HCT116 (cell line): ENCODE data around the gene SUN3. TPM values are rescaled to one million over a fixed set of nuclear protein-coding genes. Genes with fewer than 3 reads are reported as not detected.

Source experiments
- ATAC-seq: fragments of 200-7000 bp; cut with Tn5 transposase; 2 replicates; pipeline ENCODE4 v1.9.1; 2020; ENCODE audit warnings: mild to moderate bottlenecking, moderate library complexity
- BruUV-seq: library from RNA; stranded (reverse); fragments of 400-500 nt; replicated peaks from 2 replicates; lab custom pipeline; 2021; lab: Mats Ljungman, UMichigan
- CTCF ChIA-PET: fragments of 300-600 bp; sonication (Branson Sonifier 250); formaldehyde crosslinking; loops from one replicate; lab custom pipeline; 2021; ENCODE audit warnings: antibody characterized with exemption; lab: Charles Lee
- POLR2A ChIA-PET: fragments of 300-600, 350-600 bp; sonication (Branson Sonifier 250); formaldehyde crosslinking; loops from one replicate; lab custom pipeline; 2021; ENCODE audit warnings: antibody characterized with exemption; lab: Charles Lee
- RAD21 ChIA-PET, 2 experiments: fragments of 300-600 bp; sonication (Branson Sonifier 250); formaldehyde crosslinking; loops; one replicate each; lab custom pipeline; 2023; ENCODE audit warnings: low total read pairs in 2 of 2; ENCODE audit not compliant: uncharacterized antibody in 2 of 2, unreplicated experiment in 2 of 2, low non-redundant PET in 1 of 2; lab: Charles Lee
- DNase-seq: peaks from one replicate; pipeline ENCODE4 v3.0.0-alpha.2; 2010; ENCODE audit warnings: low read depth, low spot score
- H2AFZ ChIP-seq: fragments of 200-600 bp; shearing (Covaris generic), sonication (generic); 2 replicates; pipeline ENCODE4 v1.6.1; 2017; ENCODE audit warnings: low read depth, mixed run types, mixed read lengths, antibody characterized with exemption, low read length; ENCODE audit not compliant: poor library complexity, severe bottlenecking
- H3K27ac ChIP-seq: 2 replicates; pipeline ENCODE4 v1.5.1; 2012; ENCODE audit warnings: low read depth, low read length
- H3K27me3 ChIP-seq: fragments of 200-600 bp; sonication (generic); 2 replicates; pipeline ENCODE4 v1.6.1; 2016; ENCODE audit warnings: mixed run types, low read length, mixed read lengths; ENCODE audit not compliant: insufficient read depth
- H3K36me3 ChIP-seq, 2 experiments: fragments of 200-500 bp in 1 of 2; fragments of 200-600 bp in 1 of 2; sonication (Bioruptor generic) in 1 of 2; sonication (generic) in 1 of 2; 2 replicates each; pipeline versions ENCODE4 v1.5.1 to v1.6.1; 2014 to 2016; ENCODE audit warnings: low read length in 2 of 2, inconsistent platforms in 1 of 2, mixed read lengths in 1 of 2, mixed run types in 1 of 2; ENCODE audit not compliant: insufficient read depth in 2 of 2, control insufficient read depth in 1 of 2
- H3K4me1 ChIP-seq, 2 experiments: fragments of 200-600 bp in 1 of 2; sonication (generic) in 1 of 2; 2 replicates each; pipeline versions ENCODE4 v1.5.1 to v1.6.1; 2012 to 2017; ENCODE audit warnings: low read length in 2 of 2, inconsistent platforms in 1 of 2, mild to moderate bottlenecking in 1 of 2, mixed read lengths in 1 of 2, mixed run types in 1 of 2, moderate library complexity in 1 of 2; ENCODE audit not compliant: insufficient read depth in 2 of 2, control insufficient read depth in 1 of 2
- H3K4me2 ChIP-seq: fragments of 200-600 bp; sonication (generic); 2 replicates; pipeline ENCODE4 v1.6.1; 2017; ENCODE audit warnings: mixed run types, low read length, mixed read lengths
- H3K4me3 ChIP-seq, 2 experiments: fragments of 200-600 bp in 1 of 2; sonication (generic) in 1 of 2; replicated peaks in 1 of 2; 2 replicates each; pipeline ENCODE4 v1.5.1; 2011 to 2016; ENCODE audit warnings: low read length in 2 of 2, control low read depth in 1 of 2, low read depth in 1 of 2, mild to moderate bottlenecking in 1 of 2, mixed read lengths in 1 of 2, mixed run types in 1 of 2
- H3K79me2 ChIP-seq: fragments of 200-600 bp; sonication (generic); 2 replicates; pipeline ENCODE4 v1.6.1; 2017; ENCODE audit warnings: mild to moderate bottlenecking, mixed run types, low read length, moderate library complexity, mixed read lengths; ENCODE audit not compliant: insufficient read depth
- H3K9ac ChIP-seq: fragments of 200-600 bp; sonication (generic); 2 replicates; pipeline ENCODE4 v1.6.1; 2016; ENCODE audit warnings: low read length, mixed read lengths
- H3K9me2 ChIP-seq: fragments of 200-600 bp; sonication (generic), shearing (Covaris generic); 2 replicates; pipeline ENCODE4 v1.6.1; 2017; ENCODE audit warnings: mixed run types, mild to moderate bottlenecking, moderate library complexity; ENCODE audit not compliant: insufficient read depth
- H3K9me3 ChIP-seq, 2 experiments: fragments of 200-500 bp in 1 of 2; fragments of 200-600 bp in 1 of 2; sonication (Bioruptor generic) in 1 of 2; sonication (generic) in 1 of 2; 2 replicates each; pipeline ENCODE4 v1.6.1; 2014 to 2017; ENCODE audit warnings: low read length in 2 of 2, mixed read lengths in 2 of 2, inconsistent platforms in 1 of 2, low read depth in 1 of 2, mild to moderate bottlenecking in 1 of 2, mixed run types in 1 of 2, moderate library complexity in 1 of 2; ENCODE audit not compliant: control insufficient read depth in 1 of 2, insufficient read depth in 1 of 2
- H4K20me1 ChIP-seq: fragments of 200-600 bp; sonication (generic), shearing (Covaris generic); 2 replicates; pipeline ENCODE4 v1.6.1; 2017; ENCODE audit warnings: mixed run types, mild to moderate bottlenecking, moderate library complexity; ENCODE audit not compliant: insufficient read depth
- CBX3 ChIP-seq: IDR thresholded peaks from 2 replicates; pipeline ENCODE4 v1.6.1; 2012; ENCODE audit warnings: low read depth
- CEBPB ChIP-seq: IDR thresholded peaks from 2 replicates; pipeline ENCODE4 v1.6.1; 2012; ENCODE audit warnings: low read depth
- EGR1 ChIP-seq: IDR thresholded peaks from 2 replicates; pipeline ENCODE4 v1.6.1; 2012; ENCODE audit warnings: low read depth
- EZH2 ChIP-seq: fragments of 200-600 bp; sonication (generic); IDR thresholded peaks from 2 replicates; pipeline ENCODE4 v1.6.1; 2017; ENCODE audit warnings: antibody characterized with exemption, mixed run types
- FOSL1 ChIP-seq: IDR thresholded peaks from 2 replicates; pipeline ENCODE4 v1.6.1; 2012; ENCODE audit warnings: low read depth
- JUND ChIP-seq: IDR thresholded peaks from 2 replicates; pipeline ENCODE4 v1.6.1; 2012
- POLR2A ChIP-seq: IDR thresholded peaks from 2 replicates; pipeline ENCODE4 v1.7.0; 2011; ENCODE audit warnings: borderline replicate concordance; ENCODE audit not compliant: insufficient read depth, insufficient read length; ENCODE audit errors: extremely low read depth
- POLR2AphosphoS5 ChIP-seq: IDR thresholded peaks from 2 replicates; pipeline ENCODE4 v1.6.1; 2011; ENCODE audit warnings: mild to moderate bottlenecking, low read depth, low read length, moderate library complexity
- RAD21 ChIP-seq: IDR thresholded peaks from 2 replicates; pipeline ENCODE4 v1.6.1; 2012; ENCODE audit warnings: low read depth, mild to moderate bottlenecking
- SIN3A ChIP-seq: IDR thresholded peaks from 2 replicates; pipeline ENCODE4 v1.6.1; 2012; ENCODE audit warnings: low read depth
- SP1 ChIP-seq: IDR thresholded peaks from 2 replicates; pipeline ENCODE4 v1.6.1; 2012; ENCODE audit warnings: low read depth
- TCF7L2 ChIP-seq: IDR thresholded peaks from 2 replicates; pipeline ENCODE4 v1.7.0; 2011; ENCODE audit warnings: borderline replicate concordance, inconsistent platforms; ENCODE audit not compliant: insufficient read depth, insufficient read length; ENCODE audit errors: extremely low read depth
- YY1 ChIP-seq: IDR thresholded peaks from 2 replicates; pipeline ENCODE4 v1.6.1; 2011; ENCODE audit warnings: low read length, low read depth, moderate library complexity, mild to moderate bottlenecking; ENCODE audit not compliant: insufficient replicate concordance; ENCODE audit errors: extremely low read depth
- ZFX ChIP-seq: fragments of 450-650 bp; IDR thresholded peaks from 2 replicates; pipeline ENCODE4 v1.6.1; 2017
- intact Hi-C: fragments of 100-400 bp; cut with micrococcal nuclease; formaldehyde crosslinking; loops from 2 replicates; pipeline ENCODE4 v1.10.0; 2022
- total RNA-seq: library from RNA; stranded (reverse); gene quantifications from one replicate; pipeline ENCODE4 v1.2.1, GENCODE V29; 2021; ENCODE audit not compliant: unreplicated experiment
- TF ChIP-seq, protein P1 (sequence below), 3 experiments: fragments of 200-600 bp in 1 of 3; sonication (generic) in 1 of 3; IDR thresholded peaks in 2 of 3; conservative IDR thresholded peaks in 1 of 3; 2 replicates each; pipeline ENCODE4 v1.5.1; 2012 to 2017; ENCODE audit warnings: low read depth in 2 of 3, low read length in 2 of 3, antibody characterized with exemption in 1 of 3, borderline replicate concordance in 1 of 3, control low read depth in 1 of 3, mild to moderate bottlenecking in 1 of 3, mixed read lengths in 1 of 3, mixed run types in 1 of 3, moderate library complexity in 1 of 3; ENCODE audit not compliant: insufficient read depth in 1 of 3
- TF ChIP-seq, protein P2 (sequence below): IDR thresholded peaks from 2 replicates; pipeline ENCODE4 v1.6.1; 2012
- TF ChIP-seq, protein P3 (sequence below): IDR thresholded peaks from 2 replicates; pipeline ENCODE4 v1.6.1; 2012; ENCODE audit warnings: low read depth
- TF ChIP-seq, protein P4 (sequence below): IDR thresholded peaks from 2 replicates; pipeline ENCODE4 v1.6.1; 2012

SUN3 gene
- total RNA-seq, 1 experiment from 2014 or later, result 4.5 TPM

DNA sequence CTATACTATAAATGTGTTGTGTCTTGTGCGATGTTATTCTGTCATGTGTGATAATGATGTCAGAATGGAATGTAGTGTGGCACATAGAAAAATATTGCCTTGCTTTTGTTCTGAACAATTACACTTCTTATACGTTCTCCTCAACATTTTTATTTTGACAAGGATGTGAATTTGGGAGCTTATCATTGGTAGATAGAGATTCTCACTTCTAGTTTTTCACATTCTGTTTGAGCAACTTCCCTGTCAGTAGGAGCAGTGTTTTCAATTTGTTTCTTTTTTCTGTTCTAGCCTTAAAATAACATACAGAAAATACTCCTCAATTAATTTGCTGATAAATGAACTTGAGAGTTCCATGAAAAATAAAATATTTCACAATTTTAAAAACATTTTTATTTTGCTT lies 17.6 kb downstream of the SUN3 start:
- Histone ChIP-seq H2AFZ (no peak overlapping the region), H3K9me2 (no peaks in the 10 kb centered on the region), H3K36me3 (no peaks in the 10 kb centered on the region), H3K79me2 (no peaks in the 10 kb centered on the region), H3K9ac (no peak overlapping the region), H3K27me3 (no peaks in the 10 kb centered on the region), H3K9me3 (no peaks in the 10 kb centered on the region), H3K27ac (no peak overlapping the region), H3K4me2 (no peak overlapping the region), H3K4me3 (no peak overlapping the region), H4K20me1 (no peaks in the 10 kb centered on the region), H3K4me1 (no peaks in the 10 kb centered on the region)
- BruUV-seq, result no TSS peak
- ChIA-PET POLR2A (no interaction called here), CTCF (no interaction called here), RAD21 (no interaction called here)
- intact Hi-C loops, result no loop called here
- TF ChIP-seq, protein P1, sequence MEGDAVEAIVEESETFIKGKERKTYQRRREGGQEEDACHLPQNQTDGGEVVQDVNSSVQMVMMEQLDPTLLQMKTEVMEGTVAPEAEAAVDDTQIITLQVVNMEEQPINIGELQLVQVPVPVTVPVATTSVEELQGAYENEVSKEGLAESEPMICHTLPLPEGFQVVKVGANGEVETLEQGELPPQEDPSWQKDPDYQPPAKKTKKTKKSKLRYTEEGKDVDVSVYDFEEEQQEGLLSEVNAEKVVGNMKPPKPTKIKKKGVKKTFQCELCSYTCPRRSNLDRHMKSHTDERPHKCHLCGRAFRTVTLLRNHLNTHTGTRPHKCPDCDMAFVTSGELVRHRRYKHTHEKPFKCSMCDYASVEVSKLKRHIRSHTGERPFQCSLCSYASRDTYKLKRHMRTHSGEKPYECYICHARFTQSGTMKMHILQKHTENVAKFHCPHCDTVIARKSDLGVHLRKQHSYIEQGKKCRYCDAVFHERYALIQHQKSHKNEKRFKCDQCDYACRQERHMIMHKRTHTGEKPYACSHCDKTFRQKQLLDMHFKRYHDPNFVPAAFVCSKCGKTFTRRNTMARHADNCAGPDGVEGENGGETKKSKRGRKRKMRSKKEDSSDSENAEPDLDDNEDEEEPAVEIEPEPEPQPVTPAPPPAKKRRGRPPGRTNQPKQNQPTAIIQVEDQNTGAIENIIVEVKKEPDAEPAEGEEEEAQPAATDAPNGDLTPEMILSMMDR (IDR thresholded peaks at IDR 0.05 in 2 of 3, conservative IDR thresholded peaks at IDR 0.05 in 1 of 3; ENCODE audit: borderline replicate concordance in 1 of 3, insufficient read depth in 1 of 3, low read depth in 2 of 3, low read length in 2 of 3), result no peak
- TF ChIP-seq ZFX (no peak), SIN3A (no peak), EZH2 (no peak), POLR2A (no peak), RAD21 (no peak), YY1 (no peak)
- ATAC-seq (no peak), DNase-seq (no peak)

DNA sequence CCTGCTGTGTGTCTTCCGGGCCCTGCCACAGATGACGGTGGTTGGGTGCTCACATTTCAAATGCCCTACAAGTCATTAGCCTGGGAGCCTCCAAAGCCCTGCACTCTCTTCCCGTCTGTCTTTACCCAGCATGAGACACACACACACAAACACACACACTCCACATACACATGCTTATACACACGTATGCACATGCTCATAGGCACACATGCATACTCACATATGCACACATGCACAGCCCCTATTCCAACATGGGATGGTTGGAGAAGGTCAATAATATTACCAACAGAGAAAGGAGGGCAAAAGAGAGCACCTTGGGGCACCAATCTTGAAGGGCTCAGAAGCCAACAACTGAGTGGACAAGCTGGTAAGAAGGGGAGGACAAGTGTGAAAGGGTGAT lies 19.0 kb downstream of the SUN3 start:
- intact Hi-C loops, result no loop called here
- H3K27me3 ChIP-seq, result no peaks in the 10 kb centered on the region
- POLR2A ChIA-PET, result no interaction called here
- no peaks in the 10 kb centered on the region for H3K9me3 ChIP-seq
- RAD21 ChIA-PET, result no interaction called here
- H3K4me1 ChIP-seq, result no peaks in the 10 kb centered on the region
- DNase-seq, result no peak
- TF ChIP-seq CBX3 (no peak), EZH2 (no peak), SIN3A (no peak), YY1 (no peak), CEBPB (no peak), ZFX (no peak), RAD21 (no peak), TCF7L2 (no peak), POLR2AphosphoS5 (no peak), EGR1 (no peak), SP1 (no peak), FOSL1 (no peak), JUND (no peak)
- TF ChIP-seq, protein P2, sequence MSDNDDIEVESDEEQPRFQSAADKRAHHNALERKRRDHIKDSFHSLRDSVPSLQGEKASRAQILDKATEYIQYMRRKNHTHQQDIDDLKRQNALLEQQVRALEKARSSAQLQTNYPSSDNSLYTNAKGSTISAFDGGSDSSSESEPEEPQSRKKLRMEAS, result no peak
- TF ChIP-seq, protein P3, sequence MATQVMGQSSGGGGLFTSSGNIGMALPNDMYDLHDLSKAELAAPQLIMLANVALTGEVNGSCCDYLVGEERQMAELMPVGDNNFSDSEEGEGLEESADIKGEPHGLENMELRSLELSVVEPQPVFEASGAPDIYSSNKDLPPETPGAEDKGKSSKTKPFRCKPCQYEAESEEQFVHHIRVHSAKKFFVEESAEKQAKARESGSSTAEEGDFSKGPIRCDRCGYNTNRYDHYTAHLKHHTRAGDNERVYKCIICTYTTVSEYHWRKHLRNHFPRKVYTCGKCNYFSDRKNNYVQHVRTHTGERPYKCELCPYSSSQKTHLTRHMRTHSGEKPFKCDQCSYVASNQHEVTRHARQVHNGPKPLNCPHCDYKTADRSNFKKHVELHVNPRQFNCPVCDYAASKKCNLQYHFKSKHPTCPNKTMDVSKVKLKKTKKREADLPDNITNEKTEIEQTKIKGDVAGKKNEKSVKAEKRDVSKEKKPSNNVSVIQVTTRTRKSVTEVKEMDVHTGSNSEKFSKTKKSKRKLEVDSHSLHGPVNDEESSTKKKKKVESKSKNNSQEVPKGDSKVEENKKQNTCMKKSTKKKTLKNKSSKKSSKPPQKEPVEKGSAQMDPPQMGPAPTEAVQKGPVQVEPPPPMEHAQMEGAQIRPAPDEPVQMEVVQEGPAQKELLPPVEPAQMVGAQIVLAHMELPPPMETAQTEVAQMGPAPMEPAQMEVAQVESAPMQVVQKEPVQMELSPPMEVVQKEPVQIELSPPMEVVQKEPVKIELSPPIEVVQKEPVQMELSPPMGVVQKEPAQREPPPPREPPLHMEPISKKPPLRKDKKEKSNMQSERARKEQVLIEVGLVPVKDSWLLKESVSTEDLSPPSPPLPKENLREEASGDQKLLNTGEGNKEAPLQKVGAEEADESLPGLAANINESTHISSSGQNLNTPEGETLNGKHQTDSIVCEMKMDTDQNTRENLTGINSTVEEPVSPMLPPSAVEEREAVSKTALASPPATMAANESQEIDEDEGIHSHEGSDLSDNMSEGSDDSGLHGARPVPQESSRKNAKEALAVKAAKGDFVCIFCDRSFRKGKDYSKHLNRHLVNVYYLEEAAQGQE, result no peak
- TF ChIP-seq, protein P4, sequence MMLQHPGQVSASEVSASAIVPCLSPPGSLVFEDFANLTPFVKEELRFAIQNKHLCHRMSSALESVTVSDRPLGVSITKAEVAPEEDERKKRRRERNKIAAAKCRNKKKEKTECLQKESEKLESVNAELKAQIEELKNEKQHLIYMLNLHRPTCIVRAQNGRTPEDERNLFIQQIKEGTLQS, result no peak
- no peaks in the 10 kb centered on the region for H3K79me2 ChIP-seq
- no peak overlapping the region for H3K9ac ChIP-seq
- no peak overlapping the region for H2AFZ ChIP-seq
- H3K4me3 ChIP-seq, result no peak overlapping the region
- no peak overlapping the region for H3K4me2 ChIP-seq
- no TSS peak for BruUV-seq
- no peaks in the 10 kb centered on the region for H3K36me3 ChIP-seq
- CTCF ChIA-PET, result no interaction called here
- no peaks in the 10 kb centered on the region for H4K20me1 ChIP-seq
- H3K9me2 ChIP-seq, result no peaks in the 10 kb centered on the region
- H3K27ac ChIP-seq, result no peak overlapping the region
- ATAC-seq, result no peak
